NCI-H2081 treated with DMSO at 0.1 percent for 48 hours (cell line): Measurements from ENCODE around the gene TSPYL1.
"Not testable (repeated sequence)": the region's sequence is repeated elsewhere in the genome, so short reads cannot be mapped to it uniquely, and the experiment has no call there.

ENCODE experiments used
- DNase-seq: peaks from one replicate; lab custom pipeline; 2025; lab: John Stamatoyannopoulos, UW

Gene TSPYL1

GRCh38 chr6:116292553-116292952 is 12.8 kb upstream of the TSPYL1 start:
- no peak for DNase-seq

DNA sequence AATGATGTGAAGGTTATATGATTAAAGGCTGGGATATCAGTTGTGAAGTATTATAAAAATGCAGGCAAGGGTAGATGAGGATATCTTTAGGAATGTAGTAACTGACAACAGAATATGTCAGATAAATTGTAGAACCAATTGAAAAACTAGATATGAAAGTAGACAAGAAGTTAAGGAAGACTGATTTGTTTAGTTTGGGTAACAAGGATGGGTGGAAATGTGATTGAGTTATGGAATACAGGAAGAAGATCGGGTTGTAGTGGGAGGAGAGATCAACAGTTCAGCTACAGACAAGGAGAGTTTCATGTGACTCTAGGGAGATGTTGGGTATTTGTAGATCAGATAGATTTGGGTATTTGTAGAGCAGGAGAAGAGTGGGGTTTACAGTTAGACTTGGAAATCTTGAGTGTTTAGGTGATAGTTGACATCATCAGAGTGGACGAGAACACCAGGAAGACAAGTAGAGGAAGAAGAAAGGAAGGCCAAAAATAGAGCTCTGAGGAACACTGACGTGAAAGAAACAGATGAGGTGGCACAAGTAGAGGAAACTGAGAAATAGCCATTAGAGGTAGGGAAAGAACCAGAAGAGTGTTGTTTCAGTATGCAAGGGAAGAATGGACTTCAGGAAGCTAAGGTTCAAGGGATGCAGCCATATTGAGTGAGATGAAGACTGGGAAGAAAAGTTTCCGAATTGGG is 12.1 kb upstream of the TSPYL1 start:
- DNase-seq: no peak

GRCh38 chr6:116290799-116291198 is 11.1 kb upstream of the TSPYL1 start:
- no peak for DNase-seq

GRCh38 chr6:116289876-116290275 is 10.1 kb upstream of the TSPYL1 start:
- no peak for DNase-seq

GRCh38 chr6:116287689-116288282 is 8.1 kb upstream of the TSPYL1 start:
- no peak for DNase-seq

- DNase-seq: no peak
Measured at GRCh38 chr6:116286773-116287358, 7.1 kb upstream of the TSPYL1 start.

DNA sequence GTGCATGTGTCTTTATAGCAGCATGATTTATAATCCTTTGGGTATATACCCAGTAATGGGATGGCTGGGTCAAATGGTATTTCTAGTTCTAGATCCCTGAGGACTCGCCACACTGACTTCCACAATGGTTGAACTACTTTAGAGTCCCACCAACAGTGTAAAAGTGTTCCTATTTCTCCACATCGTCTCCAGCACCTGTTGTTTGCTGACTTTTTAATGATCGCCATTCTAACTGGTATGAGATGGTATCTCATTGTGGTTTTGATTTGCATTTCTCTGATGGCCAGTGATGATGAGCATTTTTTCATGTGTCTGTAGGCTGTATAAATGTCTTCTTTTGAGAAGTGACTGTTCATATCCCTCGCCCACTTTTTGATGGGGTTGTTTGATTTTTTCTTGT is 5.3 kb upstream of the TSPYL1 start:
- DNase-seq: not testable (repeated sequence)

DNA sequence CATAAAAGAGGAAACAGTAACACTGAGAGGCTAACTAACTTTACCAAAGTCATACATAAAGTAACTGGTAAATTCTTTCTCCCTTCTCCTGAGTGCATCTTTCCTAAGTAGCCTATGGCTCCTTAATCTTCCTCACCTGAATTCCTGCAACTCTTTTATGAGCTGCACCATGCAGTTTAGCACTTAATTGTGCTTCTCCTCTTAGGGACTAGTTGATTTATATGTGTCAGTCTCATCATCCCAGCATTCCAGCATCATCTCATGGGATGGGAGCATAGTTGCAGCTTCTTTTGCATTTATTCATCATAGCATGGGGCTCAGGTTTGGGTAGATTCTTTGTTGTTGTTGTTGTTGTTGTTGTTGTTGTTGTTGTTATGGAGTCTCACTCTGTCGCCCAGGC is 3.5 kb upstream of the TSPYL1 start:
- no peak for DNase-seq

GRCh38 chr6:116282698-116283097 is 3.0 kb upstream of the TSPYL1 start:
- DNase-seq: no peak

GRCh38 chr6:116280933-116281316 is 1.2 kb upstream of the TSPYL1 start:
- no peak for DNase-seq

DNA sequence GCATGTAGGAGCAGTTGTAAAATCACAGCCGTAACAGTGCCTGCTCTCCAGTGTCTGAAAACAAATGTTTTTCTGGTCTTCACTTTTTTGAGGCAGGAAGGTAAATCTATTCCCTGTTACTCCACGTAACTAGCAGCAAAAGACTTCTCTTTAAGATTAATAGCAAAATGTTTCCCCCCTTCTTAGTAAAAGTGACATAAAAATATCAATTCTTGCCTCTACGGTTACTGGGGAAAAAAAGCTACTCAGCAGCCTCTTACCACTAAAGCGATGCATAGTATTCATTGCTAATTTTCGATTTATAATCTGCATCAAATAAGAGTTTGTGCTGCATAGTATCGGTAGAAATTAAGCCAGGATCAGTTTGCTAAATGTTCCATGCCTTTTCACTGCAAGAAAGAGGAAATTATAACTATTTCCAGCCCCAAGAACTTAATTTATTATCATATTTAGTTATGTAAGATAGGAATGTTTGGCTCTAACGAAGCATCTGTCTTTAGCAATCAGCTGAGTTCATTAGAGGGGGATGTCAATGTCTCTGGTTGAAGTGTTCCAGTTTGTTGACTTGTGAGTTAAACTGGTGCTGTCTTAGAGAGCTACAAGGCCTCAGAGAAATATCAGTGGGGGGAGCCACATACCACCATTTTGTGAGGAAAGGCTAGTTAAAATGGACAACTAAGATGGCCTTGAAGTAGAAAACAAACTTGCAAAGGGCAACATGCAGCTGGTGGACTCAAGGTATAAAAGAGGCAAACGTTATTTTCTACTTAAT is 617 bp upstream of the TSPYL1 start:
- no peak for DNase-seq

DNA sequence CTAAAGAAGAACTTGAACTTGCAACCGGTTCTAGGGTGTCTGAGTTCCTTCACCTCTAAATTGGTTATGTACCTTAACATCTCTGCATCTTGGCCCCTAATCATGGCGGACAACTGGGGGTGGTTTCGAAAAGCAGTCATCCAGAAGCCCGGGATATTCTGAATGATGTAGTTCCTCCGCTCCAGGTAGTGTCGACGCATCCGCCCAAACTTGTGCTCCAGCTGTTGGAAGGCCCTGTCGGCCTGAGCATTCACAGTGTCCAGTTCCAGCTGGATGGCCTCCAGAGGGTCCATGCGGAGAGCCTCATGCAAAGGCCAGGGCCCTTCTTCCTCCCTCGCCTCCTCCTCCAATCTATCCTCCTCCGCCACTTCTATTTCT is 887 bp downstream of the TSPYL1 start:
- no peak for DNase-seq

DNA sequence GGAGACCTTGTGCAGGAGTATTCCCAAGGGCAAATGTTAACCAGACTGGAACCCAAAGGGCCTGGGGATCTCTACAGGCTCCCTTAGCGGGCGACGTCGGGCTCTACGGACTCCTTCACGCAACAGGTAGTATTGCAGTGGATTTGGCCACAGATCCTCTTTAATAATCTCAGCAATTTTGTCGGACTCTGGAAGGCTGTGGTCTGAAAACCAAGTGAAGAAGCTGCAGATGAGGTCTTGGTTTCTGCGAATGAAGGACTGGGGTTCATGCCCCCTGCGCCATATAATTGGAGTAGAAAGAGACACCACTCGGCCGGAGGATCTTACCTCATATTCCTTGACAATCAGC is 1.3 kb downstream of the TSPYL1 start:
- DNase-seq: no peak

DNA sequence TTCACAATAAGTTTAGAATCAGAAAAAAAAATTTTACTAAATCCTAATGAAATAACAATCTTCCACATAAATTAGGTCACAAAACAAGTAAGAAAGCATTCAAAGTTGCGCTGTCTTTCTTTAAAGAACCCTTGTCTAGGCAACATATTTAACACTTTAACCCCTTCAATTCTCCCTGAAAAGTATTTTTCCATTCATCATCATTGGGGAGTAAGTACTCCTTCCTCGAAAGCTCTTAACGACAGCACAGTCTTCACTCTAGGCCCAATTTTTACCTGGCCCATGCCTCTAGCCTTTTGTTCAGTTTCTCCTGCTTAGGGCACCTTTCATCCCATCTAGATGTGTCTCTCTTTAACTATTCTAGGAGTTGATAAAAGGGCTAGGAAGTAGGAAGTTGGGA is 2.6 kb downstream of the TSPYL1 start:
- DNase-seq: no peak

- no peak for DNase-seq
Measured at GRCh38 chr6:116271149-116271708, 8.5 kb downstream of the TSPYL1 start.

DNA sequence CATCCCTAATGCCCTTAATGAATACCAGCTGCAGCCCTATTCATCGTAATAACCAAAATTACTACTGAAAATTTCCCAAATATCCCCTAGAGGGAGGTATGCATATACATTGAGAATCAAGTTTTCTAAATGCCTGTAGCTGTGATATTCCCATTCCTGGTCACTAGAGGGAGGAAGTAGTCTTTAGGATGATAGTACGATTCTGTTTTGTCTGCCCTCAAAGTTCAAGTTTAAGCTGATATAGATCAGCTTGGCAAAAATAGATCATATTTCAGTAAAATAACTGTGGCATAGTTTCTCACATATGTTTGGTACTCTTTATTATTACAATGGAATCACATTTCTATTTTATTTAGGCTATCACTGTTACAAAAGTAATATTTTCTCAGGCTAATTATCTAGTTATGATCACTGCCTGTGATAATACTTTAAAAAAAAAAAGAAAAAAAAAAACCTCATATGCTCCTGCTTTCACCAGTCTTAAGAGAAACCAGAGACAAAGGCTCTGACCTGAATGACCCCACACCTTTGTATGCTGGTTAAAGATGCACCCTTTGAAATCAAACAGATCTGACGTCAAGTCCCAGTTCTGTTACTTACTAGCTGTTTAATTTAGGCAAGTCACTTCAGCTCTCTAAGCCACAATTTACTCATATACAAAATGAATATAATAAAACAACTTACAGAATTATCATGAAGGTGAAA is 11.0 kb downstream of the TSPYL1 start:
- DNase-seq: peak; percentile 41

DNA sequence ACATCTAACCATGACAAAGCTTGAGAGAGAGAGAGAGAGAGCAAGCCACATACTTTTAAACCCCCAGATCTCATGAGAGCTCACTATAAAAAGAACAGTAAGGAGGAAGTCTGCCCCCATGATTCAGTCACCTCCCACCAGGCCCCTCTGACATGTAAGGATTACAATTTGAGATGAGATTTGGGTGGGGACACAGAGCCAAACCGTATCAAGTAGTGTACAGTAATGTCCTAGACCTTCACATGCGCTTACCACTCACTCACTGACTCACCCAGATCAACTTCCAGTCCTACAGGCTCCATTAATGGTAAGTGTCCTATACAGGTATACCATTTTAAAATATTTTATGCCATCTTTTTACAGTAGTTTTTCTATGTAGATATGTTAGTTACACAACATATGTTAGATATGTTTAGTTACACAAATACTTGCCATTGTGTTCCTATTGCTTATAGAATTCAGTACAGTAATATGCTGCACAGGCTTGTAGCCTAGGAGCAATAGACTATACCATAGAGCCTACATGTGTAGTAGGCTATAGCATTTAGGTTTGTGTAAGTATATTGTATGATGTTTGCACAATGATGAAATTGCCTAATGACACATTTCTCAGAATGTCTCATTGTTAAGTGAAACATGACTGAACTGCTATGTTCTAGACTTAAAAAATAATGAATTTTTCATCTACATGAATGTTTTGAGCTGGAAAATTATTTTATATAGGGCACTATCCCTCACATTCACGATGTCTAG is 11.7 kb downstream of the TSPYL1 start:
- DNase-seq: no peak

DNA sequence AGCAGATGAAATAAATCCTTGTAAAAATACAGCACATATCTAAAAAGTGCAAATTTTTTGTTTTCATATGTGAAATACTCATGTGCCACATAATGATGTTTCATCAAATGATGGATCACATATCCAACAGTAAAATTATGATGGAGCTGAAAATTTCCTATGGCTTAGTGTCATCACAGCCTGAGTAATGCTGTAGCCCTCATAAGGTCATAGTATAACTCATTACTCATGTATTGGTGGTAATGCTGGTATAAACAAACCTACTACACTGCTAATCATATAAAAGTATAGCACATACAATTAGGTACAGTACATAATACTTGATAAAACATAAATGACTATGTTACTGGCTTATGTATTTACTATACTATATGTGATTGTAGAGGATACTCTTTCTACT is 12.9 kb downstream of the TSPYL1 start:
- DNase-seq: no peak

- DNase-seq: peak; percentile 38
Measured at GRCh38 chr6:116265041-116265829, 14.5 kb downstream of the TSPYL1 start.

- DNase-seq: no peak
Measured at GRCh38 chr6:116263353-116263752, 16.4 kb downstream of the TSPYL1 start.

DNA sequence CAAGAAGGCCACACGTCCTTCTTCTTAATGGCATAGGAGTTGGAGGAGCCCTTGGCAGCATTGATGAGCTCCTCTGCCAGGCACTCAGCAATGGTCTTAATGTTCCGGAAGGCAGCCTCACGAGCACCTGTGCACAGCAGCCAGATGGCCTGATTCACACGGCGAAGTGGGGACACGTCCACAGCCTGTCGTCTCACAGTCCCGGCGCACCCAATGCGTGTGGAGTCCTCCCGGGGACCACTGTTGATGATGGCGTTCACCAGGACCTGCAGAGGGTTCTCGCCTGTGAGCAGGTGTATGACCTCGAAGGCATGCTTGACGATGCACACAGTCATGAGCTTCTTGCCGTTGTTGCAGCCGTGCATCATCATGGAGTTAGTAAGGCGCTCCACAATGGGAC is 21.2 kb downstream of the TSPYL1 start:
- no peak for DNase-seq
